GM12801 (cell line): ENCODE results near the gene TK2.

Source experiments
- CTCF ChIP-seq: IDR thresholded peaks from one replicate; pipeline ENCODE4 v1.5.1; 2011; ENCODE audit warnings: control low read depth; ENCODE audit not compliant: insufficient read length; ENCODE audit errors: extremely low read depth

TK2 gene

GRCh38 chr16:66508914-66509496 lies 40.9 kb downstream of the TK2 start:
- TF ChIP-seq CTCF = no peak

- no peak for TF ChIP-seq CTCF
These were observed 41.5 kb downstream of the TK2 start for GRCh38 chr16:66508248-66508913.

- TF ChIP-seq CTCF = no peak
These were observed 42.1 kb downstream of the TK2 start for GRCh38 chr16:66507731-66508239.

GRCh38 chr16:66503612-66504011 lies 46.3 kb downstream of the TK2 start:
- no peak for TF ChIP-seq CTCF

- no peak for TF ChIP-seq CTCF
These were observed 46.9 kb downstream of the TK2 start for GRCh38 chr16:66503030-66503429.

- no peak for TF ChIP-seq CTCF
These were observed 47.7 kb downstream of the TK2 start for GRCh38 chr16:66502020-66502913.

GRCh38 chr16:66495440-66495839 lies 54.5 kb downstream of the TK2 start:
- no peak for TF ChIP-seq CTCF
